NOMO-1 treated with dmso at 0.1 percent for 144 hours (cell line): Measurements from ENCODE around the gene FAM83C.
"Not testable (repeated sequence)": the region's sequence is repeated elsewhere in the genome, so short reads cannot be mapped to it uniquely, and the experiment has no call there.

Source experiments
- DNase-seq: peaks from one replicate; lab custom pipeline; 2025; ENCODE audit not compliant: unreplicated experiment; lab: John Stamatoyannopoulos, UW

Gene FAM83C

GRCh38 chr20:35319192-35319870 lies 27.1 kb upstream of the FAM83C start:
- DNase-seq: no peak

DNA sequence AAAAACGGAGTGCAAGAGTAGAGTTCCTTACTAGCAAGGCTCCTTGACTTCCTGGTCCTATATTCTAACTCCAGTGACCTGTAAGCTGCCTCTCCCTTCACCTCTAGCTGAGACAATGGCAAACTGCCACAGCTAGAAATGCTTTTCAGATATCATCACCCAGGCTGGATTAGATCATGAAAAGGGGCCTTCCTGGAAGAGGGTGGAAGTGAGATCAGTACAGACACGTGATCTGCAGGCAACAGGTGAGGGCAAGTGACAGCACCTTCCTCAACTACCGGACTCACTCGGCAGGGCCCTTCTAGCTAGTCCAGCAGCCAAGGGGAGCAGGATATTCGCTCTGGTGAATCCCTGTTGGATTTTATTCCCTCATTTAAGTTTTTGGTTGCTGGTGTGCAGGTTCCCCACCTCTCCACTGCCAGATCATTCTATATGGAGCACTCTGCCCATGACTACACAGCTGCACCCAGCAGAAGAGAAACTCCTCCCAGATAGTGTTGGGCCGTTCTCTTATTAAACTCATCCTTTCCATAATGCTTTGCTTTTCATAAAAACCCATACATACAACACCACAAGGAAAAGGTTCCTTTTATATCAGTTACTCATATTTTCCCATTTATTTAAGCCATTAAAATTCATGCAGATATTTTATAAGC lies 26.4 kb upstream of the FAM83C start:
- no peak for DNase-seq

DNA sequence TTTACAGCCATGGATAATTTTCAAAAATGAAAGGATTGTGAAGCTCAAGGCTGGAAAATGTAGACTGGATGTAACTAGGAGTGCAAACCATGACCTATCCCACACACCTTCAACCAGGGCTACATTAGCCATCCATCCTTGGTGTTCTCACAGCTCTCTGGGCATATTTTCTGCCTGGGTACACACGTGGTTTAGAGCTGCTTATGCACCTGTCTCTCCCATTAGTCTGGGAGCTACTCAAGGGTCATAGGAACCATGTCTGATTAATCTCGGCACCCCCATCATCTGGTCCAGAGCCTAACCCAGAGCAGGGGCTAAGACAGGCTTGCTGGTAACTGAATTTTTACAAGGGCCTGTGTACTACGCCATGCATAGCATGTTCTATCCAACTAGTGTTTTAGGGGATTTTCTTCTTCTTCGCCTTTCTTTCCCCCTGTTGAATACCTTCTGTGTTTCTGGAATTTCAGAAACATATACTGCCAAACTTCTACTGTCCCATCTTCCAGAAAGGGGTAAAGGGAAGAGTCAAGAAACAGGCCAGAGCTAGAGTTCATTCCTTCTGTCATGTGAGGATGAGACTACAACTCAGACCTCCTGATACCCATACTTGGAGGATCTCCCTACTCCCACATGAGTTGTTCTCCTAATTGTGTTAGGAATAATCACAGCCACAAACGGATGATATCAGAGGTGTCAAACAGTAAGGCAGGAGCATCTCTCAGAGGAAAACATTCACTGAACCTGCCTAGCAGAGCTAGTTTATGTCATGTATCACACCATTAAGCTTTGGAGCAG lies 25.4 kb upstream of the FAM83C start:
- no peak for DNase-seq

DNA sequence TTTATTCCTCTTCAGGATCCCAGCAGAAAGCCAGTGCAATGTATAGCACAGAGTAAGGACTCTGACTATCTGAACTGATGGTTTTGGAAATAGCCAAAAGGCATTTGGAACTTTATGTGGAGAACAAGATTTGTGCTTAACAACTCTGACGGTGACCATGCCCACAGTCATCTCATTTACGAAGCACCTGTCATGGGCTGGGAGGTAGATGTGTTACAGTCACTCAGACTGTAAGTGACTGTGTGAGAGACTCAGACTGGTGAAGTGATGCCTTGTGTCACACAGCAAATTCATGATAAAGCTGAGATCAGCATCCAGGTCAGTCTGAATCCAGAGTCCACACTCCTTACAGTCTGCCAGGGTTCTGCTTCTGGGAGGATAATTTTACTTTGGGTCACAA lies 23.9 kb upstream of the FAM83C start:
- DNase-seq: no peak

- DNase-seq: not testable (repeated sequence)
Observed at GRCh38 chr20:35315632-35316020, 23.4 kb upstream of the FAM83C start.

GRCh38 chr20:35314816-35315631 lies 22.8 kb upstream of the FAM83C start:
- DNase-seq: no peak

- DNase-seq: no peak
Observed at GRCh38 chr20:35312318-35312717, 20.1 kb upstream of the FAM83C start.

DNA sequence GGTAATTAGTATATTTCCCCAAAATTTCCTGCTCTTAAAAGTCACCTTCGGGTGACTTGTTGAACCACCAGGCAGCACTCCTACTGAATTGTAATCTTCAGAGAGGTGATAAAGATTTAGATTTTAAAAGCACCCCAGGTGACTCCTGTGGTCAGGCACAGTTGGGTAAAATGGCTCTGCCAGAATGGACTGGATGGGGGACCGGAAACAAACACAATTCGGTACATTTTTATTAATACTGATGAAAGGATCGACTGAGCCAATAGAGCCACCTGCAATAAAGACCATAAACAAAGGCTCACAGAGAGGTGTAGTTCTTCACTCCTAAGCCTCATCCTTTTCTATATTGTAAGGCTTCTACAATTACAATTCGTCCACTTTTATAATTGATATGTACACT lies 19.6 kb upstream of the FAM83C start:
- no peak for DNase-seq

DNA sequence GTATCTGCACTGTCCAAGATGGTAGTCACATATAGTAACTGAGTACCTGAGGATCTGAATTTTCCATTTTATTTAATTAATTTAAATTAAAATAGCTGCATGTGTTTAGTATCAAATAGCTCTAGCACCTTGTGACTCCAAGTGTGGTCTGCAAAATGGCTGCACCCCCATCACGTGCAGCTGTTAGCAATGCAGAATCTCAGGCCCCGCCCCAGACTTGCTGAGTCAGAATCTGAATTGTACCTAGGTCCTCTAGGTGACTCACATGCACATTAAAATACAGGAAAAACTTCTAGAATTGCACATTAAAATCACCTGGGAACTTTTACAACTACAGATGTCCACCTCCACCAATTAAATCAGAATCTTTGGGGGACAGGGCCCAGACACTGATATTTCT lies 19.2 kb upstream of the FAM83C start:
- DNase-seq: no peak

DNA sequence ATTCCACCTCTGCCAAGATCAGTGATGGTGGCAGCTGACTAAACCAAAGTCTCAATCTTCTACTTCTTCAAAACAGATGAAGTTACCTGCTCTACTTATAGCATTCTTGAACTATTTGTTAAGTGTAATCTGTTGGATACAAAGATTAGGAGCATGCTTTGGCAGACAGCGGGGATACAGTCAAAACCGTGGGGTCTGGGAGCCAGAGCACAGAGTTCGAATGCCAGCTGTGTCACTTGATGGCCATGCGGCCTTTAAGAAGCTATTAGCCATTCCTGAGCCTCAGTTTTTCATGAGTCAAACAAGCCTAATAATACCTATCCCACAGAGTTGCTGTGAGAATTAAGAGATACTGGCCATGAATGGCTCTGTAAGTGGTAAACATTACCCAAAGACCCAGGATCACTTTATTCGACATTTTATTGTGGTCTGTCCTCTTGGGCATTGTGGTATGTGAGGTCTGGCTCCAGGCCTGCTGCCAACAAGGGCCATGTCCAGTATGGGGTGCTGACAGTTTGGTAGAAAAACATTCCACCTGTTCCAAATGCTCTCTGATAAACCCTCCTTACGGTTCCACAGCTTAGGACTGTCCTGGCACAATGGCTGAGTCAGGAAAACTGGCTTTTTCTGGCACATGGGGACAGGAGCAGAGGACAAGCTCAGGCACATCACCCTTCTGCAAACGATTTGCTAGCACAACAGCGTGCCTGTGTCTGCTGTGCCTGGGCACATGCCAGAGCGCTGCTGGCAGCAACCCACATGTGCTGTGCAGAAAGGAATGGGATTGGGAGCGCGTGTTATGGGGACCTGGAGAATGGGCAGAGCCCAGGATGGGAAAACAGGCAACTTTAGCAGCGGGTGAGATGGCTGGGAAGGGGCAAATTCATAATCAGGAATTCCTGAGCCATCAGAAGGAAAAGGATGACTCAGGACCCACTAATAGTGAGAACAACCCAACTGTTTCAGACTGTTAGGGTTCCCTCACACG lies 15.7 kb upstream of the FAM83C start:
- no peak for DNase-seq

DNA sequence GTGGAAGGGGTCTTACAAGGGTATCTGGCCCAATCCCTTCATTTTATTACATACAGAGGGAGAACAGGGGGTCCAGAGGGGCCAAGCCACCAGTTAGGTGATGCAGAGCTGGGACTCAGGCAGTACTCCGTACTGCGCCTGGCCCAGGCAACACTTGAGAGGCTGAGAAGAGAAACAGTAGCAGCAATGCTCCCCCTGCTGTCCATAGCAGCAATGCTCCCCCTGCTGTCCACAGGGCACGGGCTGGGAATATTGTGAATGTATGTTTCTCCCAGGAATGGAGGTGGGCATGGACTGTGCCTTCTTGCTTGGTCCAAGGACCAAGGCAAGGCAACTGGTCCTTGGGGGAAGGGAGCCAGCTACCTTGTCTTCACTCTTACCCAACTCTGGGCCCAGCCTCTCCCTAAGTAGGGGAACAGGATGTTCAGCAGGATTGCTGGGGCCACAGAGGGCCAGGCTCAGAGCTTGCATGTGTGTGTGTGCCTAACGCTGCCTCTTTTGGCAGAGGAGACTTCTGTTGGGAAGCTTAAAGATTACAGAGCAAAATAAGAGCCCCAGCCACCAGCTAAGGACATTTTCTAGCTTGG lies 14.8 kb upstream of the FAM83C start:
- DNase-seq: peak; percentile 29

DNA sequence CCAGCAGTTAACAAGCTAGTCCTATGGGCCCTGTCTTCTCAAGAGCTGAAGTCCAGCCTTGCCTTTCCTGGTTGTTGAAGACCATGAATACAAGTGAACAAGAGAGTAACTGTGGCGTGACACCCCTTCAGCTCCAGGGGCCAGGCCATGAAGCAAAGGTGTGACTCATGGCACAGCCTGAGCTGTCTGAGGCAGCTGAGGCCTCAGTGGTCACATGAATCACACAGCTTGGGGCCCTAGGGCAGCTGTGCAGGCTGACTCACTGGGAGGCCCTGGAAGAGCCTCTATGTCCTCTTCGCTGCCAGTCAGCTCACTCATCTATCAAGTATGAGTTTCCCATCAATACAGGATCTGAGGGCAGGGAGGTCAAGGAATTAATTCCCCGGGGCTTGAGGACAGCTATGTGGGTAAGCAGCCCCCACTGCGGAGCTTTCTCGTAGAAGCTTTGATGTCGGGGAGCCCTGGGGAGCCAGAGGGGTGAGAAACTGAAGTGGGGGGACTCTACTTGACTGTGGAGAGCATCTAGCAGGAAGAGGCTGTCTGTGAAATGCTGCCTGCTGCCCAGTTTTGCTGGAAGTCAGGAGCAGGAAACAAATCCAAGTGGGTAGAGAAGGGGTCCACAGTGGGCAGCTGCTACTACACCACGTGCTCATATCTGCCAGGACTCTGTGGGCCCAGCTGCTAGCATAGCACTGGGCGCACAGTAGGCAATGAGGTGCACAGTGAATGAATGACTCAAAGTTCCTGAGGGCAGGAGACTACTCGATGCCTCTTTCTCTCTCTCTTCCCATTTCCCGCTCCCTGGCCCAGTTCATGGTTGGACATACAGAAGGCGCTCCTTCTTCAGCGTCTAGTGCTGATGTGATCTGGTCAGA lies 13.7 kb upstream of the FAM83C start:
- peak; percentile 89 for DNase-seq

GRCh38 chr20:35304956-35305355 lies 12.7 kb upstream of the FAM83C start:
- DNase-seq: no peak

- peak; percentile 75 for DNase-seq
Observed at GRCh38 chr20:35303735-35304491, 11.7 kb upstream of the FAM83C start.

GRCh38 chr20:35303382-35303734 lies 11.1 kb upstream of the FAM83C start:
- DNase-seq: no peak

- no peak for DNase-seq
Observed at GRCh38 chr20:35302421-35303335, 10.5 kb upstream of the FAM83C start.

DNA sequence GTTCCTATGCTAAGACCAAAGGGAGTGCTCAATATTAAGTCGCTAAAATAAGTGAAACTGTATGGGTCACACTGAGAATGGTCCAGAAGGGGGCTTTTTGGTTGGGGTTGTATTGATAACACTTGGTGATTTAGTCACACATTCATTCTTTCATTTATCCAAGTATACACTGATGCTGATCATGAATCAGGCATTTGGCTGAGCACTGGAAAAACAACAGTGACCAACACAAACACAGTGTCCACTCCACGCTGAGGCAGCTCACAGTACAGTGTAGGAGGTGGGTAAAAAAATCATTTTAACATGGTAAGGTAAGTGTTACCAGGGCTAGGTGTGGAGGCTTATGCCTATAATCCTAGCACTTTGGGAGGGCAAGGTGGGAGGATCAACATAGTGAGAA lies 9.2 kb upstream of the FAM83C start:
- no peak for DNase-seq
